Activated T-cell treated with anti-CD3 and anti-CD28 coated beads for 24 hours (primary cell): ENCODE measurements around the gene INCENP.

Experiments used
- DNase-seq: peaks from one replicate; pipeline ENCODE4 v3.0.0-alpha.2; 2020; ENCODE audit warnings: low read depth

The INCENP gene

DNA sequence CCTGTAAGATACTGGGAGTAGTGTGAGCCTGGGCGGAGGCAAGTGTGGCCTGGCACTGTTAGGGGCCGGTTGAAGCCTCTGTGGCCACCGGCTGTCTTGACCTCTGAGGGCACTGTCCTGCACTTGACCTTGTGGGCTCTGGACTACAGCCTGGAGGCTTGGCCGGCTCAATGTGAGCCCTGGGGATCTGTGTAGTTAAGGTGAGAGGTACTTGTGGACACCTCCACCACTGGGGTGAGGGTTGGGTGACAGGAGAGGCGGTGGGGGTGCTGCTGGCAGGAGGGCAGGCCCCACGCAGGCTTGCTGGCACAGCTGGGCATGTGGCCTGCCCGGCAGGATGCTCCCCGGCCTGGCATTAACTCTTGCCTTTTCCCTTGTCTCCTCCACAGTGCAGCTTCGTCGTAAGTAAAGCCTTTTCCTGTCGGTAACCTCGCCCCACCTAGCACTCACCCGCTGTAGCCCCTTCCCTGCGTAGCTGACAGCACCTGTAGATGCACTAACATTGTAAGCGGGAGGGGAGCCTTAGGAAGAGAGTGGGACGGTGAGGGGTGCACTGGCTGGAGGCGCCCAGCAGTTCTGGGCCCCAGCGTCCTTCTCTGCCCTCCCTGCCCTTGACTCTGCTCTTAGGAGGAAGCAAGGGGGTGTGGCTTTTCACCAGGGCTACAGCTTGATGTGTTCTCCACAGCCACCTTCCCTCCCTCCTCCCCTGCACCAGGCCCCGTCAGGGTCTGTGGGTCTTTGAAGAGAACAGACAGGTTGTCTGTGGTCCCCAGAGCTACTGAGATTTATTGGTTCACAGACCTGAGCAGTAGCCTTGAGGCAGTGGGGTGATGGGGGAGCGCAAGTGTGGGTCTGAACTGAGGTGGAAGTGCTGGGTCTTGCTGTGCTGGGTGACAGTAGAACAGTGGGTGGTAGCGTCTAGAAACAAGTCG lies 17.6 kb downstream of the INCENP start:
- DNase-seq = no peak

DNA sequence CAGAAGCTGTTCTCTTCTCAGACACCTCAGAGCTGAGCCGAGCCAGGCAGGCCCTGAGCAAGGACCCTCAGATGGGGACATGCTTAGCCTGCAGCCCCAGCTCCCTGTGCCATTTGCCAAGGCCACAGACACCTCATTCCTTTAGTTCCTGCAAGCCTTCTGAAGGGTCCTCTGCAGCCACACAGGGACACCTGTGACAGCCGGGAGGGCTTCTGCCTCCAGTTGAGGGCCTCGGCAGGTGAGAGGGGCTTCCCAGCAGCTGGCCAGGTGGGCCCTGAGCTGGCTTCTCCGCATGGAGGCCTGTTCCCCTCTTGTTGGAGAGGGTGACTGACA lies 18.2 kb downstream of the INCENP start:
- no peak for DNase-seq

DNA sequence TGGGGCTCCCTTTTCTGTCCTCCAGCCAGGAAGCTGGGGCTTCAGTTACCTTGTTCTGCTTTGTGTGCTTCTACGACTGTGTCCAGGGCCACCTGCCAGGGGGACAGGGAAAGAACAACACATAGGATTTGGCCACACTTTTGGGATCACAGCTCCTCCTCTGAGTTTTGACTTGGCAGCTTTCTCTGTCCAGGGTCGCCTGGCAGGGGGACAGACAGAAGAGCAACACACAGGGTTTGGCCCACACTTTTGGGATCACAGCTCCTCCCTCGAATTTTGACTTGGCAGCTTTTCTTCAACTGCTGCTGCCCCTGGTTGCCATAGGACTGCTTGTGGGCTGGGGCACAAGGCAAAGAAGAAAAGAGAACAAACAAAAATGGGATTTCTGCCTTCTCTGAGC lies 19.1 kb downstream of the INCENP start:
- no peak for DNase-seq

DNA sequence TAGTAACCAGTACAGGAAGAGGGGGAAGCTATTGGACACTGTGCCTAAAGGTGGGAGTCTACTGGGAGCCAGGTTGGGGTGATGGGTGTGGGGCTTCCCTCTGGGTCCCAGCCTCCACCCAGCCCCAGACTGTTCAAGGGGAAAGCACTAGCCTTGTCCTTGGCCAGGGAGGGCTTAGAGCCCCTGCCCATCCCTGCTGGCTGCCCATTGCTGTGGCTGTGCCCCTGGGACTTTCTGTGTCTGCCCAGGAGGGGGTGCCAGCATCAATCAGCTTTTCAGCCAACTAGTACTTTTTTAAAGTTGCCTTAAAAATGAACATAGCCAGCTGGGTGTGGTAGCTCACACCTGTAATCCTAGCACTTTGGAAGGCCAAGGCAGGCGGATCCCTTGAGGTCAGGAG lies 19.9 kb downstream of the INCENP start:
- DNase-seq = no peak

DNA sequence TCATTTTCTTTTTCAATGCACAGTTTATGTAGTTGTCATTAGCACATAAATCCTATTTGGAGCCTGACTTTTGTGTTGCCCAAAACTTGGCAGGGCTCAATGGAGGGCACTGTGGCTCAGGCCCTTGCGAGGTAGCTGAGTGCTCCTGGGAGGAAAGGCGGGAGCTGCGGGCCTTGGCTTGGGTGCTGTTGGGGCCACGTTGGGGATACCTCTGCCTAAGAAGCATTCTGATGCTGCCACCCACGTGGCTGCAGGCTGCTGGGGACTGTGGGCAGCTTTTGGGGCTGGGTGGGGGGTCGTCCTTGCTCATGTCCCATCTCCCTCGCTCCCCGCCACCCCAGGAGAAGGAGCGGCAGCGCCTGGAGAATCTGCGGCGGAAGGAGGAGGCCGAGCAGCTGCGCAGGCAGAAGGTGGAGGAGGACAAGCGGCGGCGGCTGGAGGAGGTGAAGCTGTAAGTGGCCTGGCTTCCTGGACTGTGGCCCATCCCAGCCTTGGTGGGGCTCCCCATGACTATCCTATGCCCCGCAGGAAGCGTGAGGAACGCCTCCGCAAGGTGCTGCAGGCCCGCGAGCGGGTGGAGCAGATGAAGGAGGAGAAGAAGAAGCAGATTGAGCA lies 20.9 kb downstream of the INCENP start:
- no peak for DNase-seq

DNA sequence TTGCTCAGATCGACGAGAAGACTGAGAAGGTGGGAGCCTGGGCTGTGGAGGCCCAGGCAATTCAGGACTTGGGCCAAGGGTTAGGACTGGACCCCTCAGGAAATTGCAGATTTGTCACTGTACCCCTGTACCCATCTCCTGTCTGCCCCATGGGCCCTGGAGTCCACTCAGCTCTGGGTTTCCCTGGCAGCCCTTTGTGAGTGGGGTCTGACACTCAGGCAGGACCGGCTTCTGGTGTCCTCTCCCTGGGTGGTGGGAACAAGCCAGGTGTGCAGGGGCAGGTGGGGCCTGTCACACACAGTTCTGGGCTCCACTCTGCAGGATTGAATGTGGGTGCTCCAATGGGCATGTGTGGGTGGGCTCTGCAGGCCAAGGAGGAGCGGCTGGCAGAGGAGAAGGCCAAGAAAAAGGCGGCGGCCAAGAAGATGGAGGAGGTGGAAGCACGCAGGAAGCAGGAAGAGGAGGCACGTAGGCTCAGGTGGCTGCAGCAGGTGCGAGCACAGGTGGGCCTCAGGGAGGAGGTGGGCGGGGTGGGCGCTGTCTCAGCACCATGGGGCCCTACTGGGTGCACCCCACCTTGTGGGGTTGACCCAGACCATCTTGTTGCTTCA lies 21.6 kb downstream of the INCENP start:
- DNase-seq = no peak

DNA sequence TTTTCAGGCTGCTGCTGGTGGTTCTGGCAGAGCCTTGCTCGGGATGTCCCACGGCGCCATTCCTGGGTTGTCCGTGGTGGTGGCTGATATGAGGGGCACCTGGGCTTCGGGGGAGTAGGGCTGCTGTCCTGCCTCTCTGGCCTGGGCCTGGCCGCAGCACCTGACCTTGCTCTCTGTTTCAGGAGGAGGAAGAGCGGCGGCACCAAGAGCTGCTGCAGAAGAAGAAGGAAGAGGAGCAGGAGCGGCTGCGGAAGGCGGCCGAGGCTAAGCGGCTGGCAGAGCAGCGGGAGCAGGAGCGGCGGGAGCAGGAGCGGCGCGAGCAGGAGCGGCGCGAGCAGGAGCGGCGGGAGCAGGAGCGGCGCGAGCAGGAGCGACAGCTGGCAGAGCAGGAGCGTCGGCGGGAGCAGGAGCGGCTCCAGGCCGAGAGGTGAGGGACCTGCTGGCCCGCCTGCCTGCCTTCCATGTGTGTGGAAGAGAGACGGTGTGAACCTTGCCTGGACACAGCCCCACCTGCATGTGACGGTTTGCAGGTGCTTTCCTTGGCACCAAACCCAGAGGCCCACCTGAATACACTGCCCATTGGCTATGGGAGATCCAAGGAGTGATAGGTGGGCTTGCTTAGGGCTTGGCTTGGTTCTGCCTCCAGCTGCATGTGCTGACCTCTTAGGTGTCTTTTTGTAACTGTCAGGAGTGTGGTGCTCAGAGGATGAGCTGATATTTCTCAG lies 22.8 kb downstream of the INCENP start:
- DNase-seq = no peak

DNA sequence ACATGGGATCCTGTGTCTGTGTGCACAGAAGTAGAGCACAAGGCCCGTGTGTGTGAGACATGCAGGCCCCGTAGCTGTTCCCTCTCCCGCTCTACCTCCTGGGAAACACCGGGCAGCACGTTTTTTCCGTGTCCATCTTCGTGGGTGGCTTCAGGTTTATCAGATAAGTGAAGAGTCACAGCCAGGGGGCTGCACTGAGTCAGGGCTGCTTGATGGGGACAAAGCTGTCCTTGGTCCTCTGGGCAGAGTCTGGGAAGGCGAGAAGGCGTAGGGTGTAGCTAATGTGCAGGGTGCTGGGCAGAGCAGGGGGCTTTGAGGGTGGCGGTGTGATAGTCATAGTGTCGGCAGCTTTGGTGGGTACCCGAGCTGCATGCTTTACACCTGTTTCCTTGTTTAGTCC lies 23.7 kb downstream of the INCENP start:
- DNase-seq = no peak

DNA sequence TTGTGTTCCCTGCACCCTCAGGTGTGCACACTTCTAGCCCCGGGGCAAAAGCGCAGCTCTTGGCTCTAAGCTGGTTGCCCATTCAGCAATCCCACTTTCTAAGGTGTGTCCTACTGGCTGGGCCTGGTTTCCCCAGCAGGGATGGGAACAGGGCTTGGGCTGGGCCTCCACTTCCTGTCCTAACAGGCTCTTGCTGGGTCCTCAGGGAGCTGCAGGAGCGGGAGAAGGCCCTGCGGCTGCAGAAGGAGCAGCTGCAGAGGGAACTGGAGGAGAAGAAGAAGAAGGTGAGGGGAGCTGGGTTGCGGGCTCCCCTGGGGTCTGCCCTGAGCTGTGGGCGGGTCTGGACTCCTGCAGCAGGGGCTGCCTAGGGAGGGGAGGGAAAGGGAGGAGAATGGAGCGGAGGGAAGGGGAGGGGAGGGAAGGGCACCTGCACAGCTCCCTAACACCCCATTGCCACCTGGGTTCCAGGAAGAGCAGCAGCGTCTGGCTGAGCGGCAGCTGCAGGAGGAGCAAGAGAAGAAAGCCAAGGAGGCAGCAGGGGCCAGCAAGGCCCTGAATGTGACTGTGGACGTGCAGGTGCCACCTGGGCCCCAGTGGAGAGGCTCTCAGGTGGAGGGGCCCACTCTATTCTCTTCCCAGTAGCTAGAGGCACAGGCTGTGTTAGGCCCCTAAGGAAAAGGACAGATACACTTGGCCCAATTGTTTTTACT lies 24.6 kb downstream of the INCENP start:
- no peak for DNase-seq

DNA sequence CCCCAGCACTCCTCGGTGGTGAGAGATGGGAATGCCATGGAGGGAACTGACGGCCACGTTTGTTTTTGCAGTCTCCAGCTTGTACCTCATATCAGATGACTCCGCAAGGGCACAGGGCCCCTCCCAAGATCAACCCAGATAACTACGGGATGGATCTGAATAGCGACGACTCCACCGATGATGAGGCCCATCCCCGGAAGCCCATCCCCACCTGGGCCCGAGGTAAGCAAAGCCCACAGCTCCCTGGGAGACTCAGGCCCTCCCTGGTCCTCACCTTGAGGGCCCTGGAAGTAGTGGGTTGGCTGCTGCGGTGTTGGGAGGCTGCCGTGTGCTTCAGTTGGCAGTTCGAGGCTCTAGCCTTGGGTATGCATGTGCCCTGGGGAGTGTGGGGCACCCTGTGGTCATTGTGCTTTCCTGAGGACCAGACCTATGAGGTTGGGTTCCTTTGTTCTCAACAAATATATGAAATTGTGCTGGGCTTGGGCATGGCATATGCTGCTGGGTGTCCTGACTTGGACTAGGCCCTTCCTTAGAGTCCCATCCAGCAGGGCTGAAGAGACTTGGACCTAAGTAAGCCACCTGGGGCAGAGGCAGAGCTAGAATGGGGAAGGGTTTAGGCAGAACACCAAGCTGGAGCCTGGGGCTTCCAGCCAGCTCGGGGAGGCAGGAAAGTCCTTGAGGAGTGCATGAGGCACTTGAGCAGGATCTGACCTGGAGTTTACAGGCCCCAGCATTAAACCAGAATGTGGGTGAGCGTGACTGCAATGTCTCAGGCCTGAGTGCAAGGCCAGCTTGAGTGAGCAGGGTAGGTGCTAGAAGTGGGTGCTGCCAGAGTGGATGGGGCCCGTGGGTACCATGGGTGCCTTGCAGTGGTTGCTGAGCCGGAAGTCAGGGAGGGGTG lies 26.4 kb downstream of the INCENP start:
- no peak for DNase-seq

DNA sequence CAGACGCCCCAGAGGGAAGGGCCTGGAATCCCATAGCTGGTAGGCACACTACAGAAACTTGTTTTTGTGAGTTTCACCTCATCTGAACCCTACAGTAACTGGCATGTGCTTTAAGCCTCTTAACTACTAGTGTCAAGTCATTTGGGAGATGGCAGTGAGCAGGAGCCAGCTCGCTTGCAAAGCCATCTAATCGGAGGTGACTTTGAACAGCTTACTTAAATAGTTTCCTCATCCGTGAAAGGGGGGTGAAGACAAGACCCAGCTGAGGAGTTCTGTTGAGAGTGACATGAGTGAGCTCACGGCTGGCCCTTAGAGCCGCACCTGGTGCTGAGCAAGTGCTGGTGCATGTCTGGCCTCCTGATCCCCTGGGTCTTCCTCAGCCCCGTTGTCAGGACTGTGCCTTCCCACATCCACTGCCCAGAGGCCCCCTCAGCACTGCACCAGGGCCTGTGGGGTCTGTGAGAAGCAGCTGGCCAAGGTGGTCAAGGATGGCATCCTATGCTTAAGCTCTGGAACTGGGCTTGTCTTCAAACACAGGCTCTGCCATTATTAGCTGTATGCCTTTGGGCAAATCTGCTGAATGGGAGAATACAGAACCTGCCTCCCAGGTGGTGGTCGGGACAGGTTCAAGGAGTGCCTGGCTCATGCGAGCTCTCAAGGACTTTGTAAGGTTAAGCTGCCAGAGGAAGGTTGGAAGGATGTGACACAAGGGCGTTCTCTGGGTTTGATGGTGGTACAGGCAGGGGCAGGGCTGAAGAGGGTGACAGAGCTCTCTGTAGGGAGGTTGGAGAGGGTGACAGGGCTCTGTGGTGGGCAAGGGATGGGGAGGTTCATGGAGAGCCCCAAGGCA lies 27.3 kb downstream of the INCENP start:
- DNase-seq = no peak

DNA sequence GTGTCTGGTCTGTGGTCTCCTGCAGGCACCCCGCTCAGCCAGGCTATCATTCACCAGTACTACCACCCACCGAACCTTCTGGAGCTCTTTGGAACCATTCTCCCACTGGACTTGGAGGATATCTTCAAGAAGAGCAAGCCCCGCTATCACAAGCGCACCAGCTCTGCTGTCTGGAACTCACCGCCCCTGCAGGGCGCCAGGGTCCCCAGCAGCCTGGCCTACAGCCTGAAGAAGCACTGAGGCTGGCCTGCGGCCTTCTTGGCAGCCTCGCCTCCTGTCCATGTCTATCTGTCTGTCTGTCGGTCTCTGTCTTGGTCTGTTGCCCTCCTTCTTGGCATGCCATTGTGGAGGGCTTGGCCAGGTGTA lies 27.9 kb downstream of the INCENP start:
- no peak for DNase-seq

DNA sequence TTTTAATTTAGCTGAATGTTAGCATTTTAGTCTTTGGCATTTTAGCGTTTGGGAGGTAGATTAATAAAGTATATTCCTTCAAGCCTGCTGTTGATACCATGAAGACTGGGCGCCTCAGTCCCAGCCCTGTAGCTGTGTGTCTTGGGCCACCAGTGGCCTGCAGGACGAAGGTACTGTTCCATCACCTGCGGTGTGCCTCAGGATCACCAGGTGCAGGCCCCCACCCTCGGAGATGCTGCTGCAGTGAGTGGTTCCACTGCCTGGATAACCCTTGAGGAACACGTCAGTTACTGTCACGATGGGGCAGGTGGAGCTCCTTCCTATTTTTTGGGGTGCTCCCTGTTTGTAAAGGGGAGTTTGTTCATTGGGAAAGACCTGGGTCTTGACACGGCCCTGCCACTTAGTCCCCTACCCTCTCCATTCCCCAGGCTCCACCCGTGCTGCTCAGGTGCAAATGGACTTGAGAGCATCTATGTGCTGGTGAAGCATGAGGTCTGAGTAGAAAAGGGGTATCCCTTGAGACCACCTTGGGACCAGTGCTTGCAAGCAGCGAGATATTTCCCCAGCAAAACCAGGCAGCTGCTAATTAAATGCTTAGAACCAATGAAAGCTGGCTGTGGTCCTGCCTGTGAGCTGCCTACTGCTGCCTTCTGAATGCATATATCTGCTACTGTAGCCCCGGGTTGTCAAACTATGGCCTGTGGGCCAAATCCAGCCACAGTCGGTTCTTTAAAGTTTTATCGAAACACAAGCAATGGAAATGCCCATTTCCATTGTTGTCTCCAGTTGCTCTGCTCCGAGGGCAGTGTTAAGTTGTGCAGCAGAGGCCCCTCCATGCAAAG lies 28.7 kb downstream of the INCENP start:
- DNase-seq = no peak

DNA sequence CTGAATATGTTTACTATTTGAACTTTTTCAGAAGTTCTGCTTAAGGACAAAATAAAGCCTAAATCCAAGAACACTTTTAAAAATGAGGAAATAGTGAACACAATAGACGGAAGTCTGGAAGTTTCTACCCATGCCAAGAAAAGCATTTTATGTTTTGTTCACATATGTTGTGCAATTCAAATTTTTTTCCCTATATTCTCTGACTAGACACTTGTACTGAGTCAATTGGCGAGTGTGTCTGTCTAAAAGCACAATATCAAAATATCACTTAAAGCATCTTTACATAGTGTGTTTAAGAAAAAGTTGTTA lies 29.2 kb downstream of the INCENP start:
- no peak for DNase-seq

DNA sequence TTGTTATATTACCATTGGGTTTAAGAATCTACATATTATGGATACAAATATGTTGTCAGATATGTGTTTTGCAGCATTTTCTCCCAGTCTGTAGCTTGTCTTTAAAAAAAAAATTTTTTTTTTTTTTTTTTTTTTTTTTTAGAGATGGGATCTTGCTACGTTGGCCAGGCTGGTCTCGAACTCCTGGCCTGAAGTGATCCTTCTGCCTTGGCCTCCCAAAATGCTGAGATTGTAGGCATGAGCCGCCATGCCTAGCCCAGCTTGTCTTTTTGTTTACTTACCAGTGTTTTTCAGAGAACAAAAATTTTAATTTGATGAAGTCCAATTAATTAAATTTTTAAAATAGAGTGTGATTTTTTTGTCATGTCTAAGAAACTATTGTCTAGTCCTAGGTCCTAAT lies 29.8 kb downstream of the INCENP start:
- no peak for DNase-seq

DNA sequence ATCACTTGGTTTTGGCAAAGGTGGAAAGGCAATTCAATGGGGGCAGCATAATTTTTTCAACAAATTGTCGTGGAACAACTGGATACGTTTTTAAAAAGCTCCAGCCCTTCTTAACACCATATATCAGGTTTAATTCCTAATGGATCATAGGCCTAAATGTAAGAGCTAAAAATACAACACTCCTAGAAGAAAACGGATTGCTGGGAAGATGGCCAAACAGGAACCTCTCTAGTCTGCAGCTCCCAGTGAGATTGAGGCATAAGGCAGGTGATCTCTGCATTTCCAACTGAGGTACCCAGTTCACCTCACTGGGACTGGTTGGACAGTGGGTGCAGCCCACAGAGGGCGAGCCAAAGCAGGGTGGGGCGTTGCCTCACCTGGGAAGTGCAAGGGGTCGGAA lies 33.8 kb downstream of the INCENP start:
- no peak for DNase-seq

DNA sequence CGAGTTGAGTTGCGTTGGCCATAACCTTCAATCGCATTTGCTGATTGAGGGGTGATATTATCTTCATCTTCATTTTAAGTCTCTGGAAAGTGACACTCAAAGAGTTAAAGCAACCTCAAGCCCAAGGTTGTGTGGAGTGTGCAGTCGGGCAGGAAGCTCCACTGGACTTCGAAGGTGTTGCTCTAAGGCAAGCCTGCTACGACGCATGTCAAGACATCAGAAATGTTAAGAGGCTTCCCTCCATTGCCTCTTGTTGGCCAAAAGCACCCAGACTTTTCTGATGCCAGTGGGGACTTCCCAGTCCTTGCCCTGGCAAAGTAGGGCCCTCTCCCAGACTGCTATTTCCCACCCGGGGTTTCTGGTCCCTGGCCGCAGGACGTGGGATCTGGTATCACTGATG lies 42.6 kb downstream of the INCENP start:
- no peak for DNase-seq

DNA sequence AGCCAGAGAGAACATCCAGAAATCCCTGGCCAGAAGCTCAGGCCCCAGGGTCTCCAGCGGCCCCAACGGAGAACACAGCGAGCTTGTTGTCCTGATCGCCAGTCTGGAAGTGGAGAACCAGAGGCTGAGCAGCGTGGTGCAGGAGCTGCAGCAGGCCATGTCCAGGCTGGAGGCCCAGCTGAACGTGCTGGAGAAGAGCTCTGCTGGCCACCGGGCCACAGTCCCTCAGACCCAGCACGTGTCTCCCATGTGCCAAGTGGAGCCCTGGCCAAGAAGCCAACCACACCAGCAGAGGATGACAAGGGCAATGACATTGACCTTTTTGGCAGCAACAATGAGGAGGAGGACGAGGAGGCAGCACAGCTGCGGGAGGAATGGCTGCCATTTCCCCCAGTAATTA lies 45.6 kb downstream of the INCENP start:
- DNase-seq = no peak

DNA sequence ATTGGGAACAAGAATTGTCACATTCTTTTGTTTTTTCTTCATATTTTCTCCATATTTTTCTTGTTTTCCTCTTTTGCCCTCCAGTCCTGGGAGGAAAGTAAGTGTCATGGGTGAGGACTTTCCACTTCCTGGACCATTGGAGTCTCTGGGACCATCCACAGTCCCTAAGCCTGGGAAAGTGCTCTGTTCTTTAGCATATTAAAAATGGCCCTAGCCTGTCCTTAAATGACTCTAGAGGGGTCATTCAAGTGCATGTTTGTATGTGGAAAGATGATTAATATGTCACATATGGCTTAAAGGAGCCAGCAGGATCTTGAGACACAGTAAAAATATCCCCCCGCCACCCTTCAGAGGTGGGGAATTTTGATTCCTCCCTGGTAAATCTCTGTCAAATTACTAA lies 46.1 kb downstream of the INCENP start:
- no peak for DNase-seq
